Measurements from ENCODE around the gene DNAJC18. TPM values are rescaled to one million over a fixed set of nuclear protein-coding genes. Genes with fewer than 3 reads are reported as not detected.

The DNAJC18 gene
- total and polyA plus RNA-seq, 12 donors = 3.4 to 21.1 (median 13.7) TPM

DNA sequence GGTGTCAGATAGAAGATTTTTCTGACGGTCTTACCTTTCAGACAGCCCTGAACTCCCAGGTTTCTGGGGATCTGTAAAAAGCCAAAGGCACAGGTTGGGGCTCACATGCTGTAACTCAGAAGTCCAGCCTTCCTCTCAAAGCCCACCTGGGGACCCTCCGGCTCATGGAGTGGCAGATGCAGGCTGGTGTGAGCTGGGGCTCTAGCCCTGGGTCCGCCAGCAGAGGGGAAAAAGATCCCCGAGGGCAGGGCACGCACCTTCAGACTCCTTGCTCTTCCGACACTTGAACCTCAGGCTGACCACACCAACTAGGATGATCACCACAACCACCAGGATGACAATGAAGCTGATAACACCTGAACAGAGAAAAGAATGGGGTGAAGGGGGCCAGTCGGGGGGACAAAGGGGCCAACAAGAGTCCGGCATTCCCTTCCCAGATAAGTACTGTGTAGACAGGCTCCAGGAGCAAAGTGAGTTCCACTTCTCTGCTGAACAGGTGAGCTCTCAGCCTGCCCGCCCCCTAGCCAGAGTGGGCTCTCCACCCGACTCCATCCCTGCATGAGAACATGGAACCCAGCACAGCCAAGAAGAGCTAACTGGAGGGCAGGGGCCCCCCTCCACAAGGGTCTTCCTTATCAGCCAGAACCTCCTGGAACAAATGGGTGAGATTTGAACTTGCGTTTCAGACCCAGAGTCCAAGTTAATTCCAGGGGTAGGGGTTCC, 15.4 kb upstream of the DNAJC18 start:
- H3K36me3 ChIP-seq = peaks cover 0 to 67% (median 0%) of the 10 kb centered on the region in 9 donors

DNA sequence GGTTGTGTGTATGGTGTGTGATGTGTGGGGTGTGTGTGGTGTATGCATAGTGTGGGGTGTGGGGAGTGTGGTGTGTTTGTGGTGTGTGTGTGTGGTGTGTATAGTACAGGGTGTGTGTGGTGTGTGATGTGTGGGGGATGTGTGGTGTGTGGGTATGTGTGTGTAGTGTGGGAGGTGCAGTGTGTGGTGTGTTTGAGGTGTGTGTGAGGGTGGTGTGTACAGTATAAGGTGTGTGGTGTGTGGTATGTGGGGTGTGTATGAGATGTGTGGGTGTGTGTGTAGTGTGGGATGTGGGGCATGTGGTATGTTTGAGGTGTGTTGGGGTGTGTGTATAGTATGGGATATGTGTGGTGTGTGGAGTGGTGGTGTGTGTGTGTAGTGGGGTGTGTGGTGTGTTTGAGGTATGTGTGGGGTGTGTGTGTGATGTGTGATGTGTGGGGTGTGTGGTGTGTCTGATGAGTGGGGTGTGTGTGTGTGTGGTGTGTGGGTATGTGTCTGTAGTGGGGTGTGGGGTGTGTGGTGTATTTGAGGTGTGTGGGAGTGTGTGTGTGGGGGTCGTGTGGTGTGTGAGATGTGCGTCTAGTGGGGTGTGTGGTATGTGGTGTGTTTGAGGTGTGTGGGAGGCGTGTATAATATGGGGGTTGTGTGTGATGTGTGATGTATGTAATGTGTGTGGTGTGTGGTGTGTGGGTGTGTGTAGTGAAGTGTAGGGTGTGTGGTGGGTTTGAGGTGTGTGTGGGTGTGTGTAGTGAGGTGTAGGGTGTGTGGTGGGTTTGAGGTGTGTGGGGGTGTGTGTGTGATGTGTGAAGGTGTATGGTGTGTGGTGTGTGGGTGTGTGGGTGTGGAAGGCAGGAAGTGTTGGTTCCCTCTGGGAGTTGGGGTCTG, 14.6 kb upstream of the DNAJC18 start:
- no peaks in the 10 kb centered on the region for H3K9me3 ChIP-seq
- peaks cover 0 to 19% (median 9%) of the 10 kb centered on the region in 9 donors for H3K4me1 ChIP-seq
- H3K4me3 ChIP-seq = no peak overlapping the region
- ATAC-seq (peak in 1 of 8 donors; percentile 10), DNase-seq (no peak)
- peaks cover 0 to 75% (median 0%) of the 10 kb centered on the region in 9 donors for H3K36me3 ChIP-seq
- TF ChIP-seq, protein P1, sequence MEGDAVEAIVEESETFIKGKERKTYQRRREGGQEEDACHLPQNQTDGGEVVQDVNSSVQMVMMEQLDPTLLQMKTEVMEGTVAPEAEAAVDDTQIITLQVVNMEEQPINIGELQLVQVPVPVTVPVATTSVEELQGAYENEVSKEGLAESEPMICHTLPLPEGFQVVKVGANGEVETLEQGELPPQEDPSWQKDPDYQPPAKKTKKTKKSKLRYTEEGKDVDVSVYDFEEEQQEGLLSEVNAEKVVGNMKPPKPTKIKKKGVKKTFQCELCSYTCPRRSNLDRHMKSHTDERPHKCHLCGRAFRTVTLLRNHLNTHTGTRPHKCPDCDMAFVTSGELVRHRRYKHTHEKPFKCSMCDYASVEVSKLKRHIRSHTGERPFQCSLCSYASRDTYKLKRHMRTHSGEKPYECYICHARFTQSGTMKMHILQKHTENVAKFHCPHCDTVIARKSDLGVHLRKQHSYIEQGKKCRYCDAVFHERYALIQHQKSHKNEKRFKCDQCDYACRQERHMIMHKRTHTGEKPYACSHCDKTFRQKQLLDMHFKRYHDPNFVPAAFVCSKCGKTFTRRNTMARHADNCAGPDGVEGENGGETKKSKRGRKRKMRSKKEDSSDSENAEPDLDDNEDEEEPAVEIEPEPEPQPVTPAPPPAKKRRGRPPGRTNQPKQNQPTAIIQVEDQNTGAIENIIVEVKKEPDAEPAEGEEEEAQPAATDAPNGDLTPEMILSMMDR (IDR thresholded peaks at IDR 0.05) = no peak
- WGBS, 2 donors = 88 to 93% methylated on average over 3 of the region's 3 CpGs
- no peak overlapping the region for H3K27ac ChIP-seq
- intact Hi-C loops (cut with DNase I) = no loop called here
- H3K27me3 ChIP-seq = no peaks in the 10 kb centered on the region

More for the DNA sequence above, 15.4 kb upstream of the DNAJC18 start:
- WGBS, 2 donors = 88 to 90% methylated on average over 11 of the region's 11 CpGs
- TF ChIP-seq, protein P1 (IDR thresholded peaks at IDR 0.05) = no peak
- H3K27me3 ChIP-seq = no peaks in the 10 kb centered on the region
- H3K27ac ChIP-seq = no peak overlapping the region
- peaks cover 0 to 27% (median 12%) of the 10 kb centered on the region in 9 donors for H3K4me1 ChIP-seq
- no peak for DNase-seq
- no peak overlapping the region for H3K4me3 ChIP-seq
- ATAC-seq = no peak
- intact Hi-C loops (cut with DNase I) = no loop called here
- H3K9me3 ChIP-seq = no peaks in the 10 kb centered on the region

DNA sequence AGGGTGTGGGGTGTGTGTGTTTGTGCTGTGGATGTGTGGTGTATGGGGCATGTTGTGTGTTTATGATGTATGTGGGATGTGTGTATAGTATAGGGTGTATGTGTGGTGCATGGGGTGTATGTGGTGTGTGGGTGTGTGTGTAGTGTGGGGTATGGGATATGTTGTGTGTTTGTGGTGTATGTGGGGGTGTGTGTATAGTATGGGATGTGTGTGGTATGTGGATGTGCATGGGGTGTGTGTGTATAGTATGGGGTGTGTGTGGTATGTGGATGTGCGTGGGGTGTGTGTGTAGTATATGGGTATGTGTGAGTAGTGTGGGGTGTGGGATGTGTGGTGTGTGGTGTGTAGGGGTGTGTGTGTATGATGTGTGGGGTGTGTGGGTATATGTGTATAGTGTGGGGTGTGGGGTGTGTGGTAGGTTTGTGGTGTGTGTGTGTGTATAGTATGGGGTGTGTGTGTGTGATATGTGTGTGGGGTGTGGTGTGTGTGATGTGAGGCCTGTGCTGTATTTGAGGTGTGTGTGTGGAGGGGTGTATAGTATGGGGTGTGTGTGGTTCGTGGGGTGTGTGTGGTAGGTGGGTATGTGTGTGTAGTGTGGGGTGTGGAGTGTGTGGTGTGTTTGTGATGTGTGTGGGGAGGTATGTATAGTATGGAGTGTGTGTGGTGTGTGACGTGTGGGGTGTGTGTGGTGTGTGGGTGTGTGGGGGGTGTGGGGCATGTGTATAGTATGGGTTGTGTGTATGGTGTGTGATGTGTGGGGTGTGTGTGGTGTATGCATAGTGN, 12.7 kb upstream of the DNAJC18 start:
- DNase-seq (no peak), ATAC-seq (peak in 2 of 8 donors; percentile 19 to 41)
- no peaks in the 10 kb centered on the region for H3K9me3 ChIP-seq
- 83 to 87% methylated on average over 3 of the region's 3 CpGs for WGBS, 2 donors
- no peaks in the 10 kb centered on the region for H3K27me3 ChIP-seq
- H3K4me3 ChIP-seq = no peak overlapping the region
- H3K4me1 ChIP-seq = peaks cover 0 to 14% (median 3%) of the 10 kb centered on the region in 9 donors
- H3K27ac ChIP-seq = no peak overlapping the region
- TF ChIP-seq, protein P1 (IDR thresholded peaks at IDR 0.05) = no peak
- H3K36me3 ChIP-seq = peaks cover 0 to 83% (median 0%) of the 10 kb centered on the region in 9 donors
- intact Hi-C loops (cut with DNase I) = no loop called here

DNA sequence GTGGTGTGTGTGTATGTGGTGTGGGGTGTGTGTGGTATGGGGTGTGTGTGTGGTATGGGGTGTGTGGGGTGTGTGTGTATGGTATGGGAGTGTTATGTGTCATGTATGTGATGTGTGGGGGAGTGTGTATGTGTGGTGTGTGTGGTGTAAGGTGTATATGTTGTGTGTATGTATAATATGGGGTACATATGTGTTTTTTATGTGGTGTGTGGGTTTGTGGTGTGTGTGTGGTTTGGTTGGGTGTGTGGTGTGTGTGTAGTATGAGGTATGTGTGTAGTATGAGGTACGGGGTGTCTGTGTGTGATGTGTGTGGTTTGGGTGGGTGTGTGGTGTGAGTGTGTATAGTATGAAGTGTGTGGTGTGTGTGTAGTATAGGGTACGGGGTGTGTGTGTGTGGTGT, 11.9 kb upstream of the DNAJC18 start:
- no peak overlapping the region for H3K4me3 ChIP-seq
- TF ChIP-seq, protein P1 (IDR thresholded peaks at IDR 0.05) = no peak
- DNase-seq (no peak), ATAC-seq (no peak)
- 94% methylated on average over 2 of the region's 2 CpGs for WGBS, 2 donors
- H3K36me3 ChIP-seq = peaks cover 0 to 74% (median 0%) of the 10 kb centered on the region in 9 donors
- no peaks in the 10 kb centered on the region for H3K9me3 ChIP-seq
- H3K4me1 ChIP-seq = peaks cover 0 to 17% (median 4%) of the 10 kb centered on the region in 9 donors
- intact Hi-C loops (cut with DNase I) = no loop called here
- no peaks in the 10 kb centered on the region for H3K27me3 ChIP-seq
- H3K27ac ChIP-seq = no peak overlapping the region
